Natural killer cell treated with Interleukin-12 subunit alpha and Interleukin-12 subunit beta and Interleukin-15 and Interleukin-18, amount 100 ng/mL, for 72 hours (primary cell): ENCODE measurements around the gene KRT71. TPM values are rescaled to one million over a fixed set of nuclear protein-coding genes. Genes with fewer than 3 reads are reported as not detected.
A peak's percentile ranks its signal among the peaks of the same experiment; 100 is the strongest.

Source experiments
- ATAC-seq, 2 donors: fragments of 150-1000 bp; cut with Tn5 transposase in 1 of 2; sonication (Bioruptor Pico), chemical (Tn5 transposase) in 1 of 2; 2 replicates each; pipeline ENCODE4 v1.10.0; 2021
- DNase-seq: peaks from one replicate; pipeline ENCODE4 v3.0.0; 2022; ENCODE audit warnings: low spot score
- H3K27ac Mint-ChIP-seq, 2 donors: 1 replicate in 1 of 2; 2 replicates in 1 of 2; pipeline ENCODE4 v1.8.0; 2022; ENCODE audit warnings: mixed read lengths in 2 of 2, mild to moderate bottlenecking in 1 of 2, moderate library complexity in 1 of 2
- H3K27me3 Mint-ChIP-seq, 2 donors: 1 replicate in 1 of 2; 2 replicates in 1 of 2; pipeline ENCODE4 v1.8.0; 2022; ENCODE audit warnings: mixed read lengths in 2 of 2
- H3K36me3 Mint-ChIP-seq: one replicate; pipeline ENCODE4 v1.8.0; 2022; ENCODE audit warnings: mixed read lengths
- H3K4me1 Mint-ChIP-seq, 2 donors: 1 replicate in 1 of 2; 2 replicates in 1 of 2; pipeline ENCODE4 v1.8.0; 2022; ENCODE audit warnings: low read depth in 2 of 2, mixed read lengths in 2 of 2, mild to moderate bottlenecking in 1 of 2
- H3K4me3 Mint-ChIP-seq: one replicate; pipeline ENCODE4 v1.8.0; 2022; ENCODE audit warnings: mixed read lengths
- H3K9me3 Mint-ChIP-seq: 2 replicates; pipeline ENCODE4 v1.8.0; 2022; ENCODE audit warnings: mixed read lengths
- total RNA-seq, 2 donors: library from RNA; stranded (reverse); gene quantifications; one replicate each; pipeline ENCODE4 v1.2.3, GENCODE V29; 2022

KRT71 gene
- total RNA-seq, 2 donors from 2014 or later, result not detected

DNA sequence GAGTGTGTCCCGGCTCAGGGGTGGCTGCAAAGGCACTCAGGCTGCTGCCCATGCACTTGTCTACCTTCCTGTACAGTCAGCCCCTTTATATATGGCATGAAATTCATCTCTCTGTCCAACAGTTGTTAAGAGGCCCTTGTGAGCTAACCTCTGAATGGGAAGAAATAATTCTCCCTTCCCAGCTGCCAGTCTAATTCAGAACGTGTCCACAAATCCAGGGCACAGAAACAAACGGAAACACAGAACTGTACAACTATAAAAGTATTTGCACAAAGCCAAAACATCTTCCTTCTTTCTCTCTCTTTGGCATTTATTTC is 33.6 kb downstream of the KRT71 start:
- peaks cover 0 to 4% of the 10 kb centered on the region in 2 donors for H3K4me1 Mint-ChIP-seq
- H3K27me3 Mint-ChIP-seq, result peaks cover 0 to 2% of the 10 kb centered on the region in 2 donors
- no peaks in the 10 kb centered on the region for H3K9me3 Mint-ChIP-seq
- H3K36me3 Mint-ChIP-seq, result no peaks in the 10 kb centered on the region
- ATAC-seq (no peak), DNase-seq (no peak)
- no peak overlapping the region for H3K4me3 Mint-ChIP-seq
- no peak overlapping the region for H3K27ac Mint-ChIP-seq

DNA sequence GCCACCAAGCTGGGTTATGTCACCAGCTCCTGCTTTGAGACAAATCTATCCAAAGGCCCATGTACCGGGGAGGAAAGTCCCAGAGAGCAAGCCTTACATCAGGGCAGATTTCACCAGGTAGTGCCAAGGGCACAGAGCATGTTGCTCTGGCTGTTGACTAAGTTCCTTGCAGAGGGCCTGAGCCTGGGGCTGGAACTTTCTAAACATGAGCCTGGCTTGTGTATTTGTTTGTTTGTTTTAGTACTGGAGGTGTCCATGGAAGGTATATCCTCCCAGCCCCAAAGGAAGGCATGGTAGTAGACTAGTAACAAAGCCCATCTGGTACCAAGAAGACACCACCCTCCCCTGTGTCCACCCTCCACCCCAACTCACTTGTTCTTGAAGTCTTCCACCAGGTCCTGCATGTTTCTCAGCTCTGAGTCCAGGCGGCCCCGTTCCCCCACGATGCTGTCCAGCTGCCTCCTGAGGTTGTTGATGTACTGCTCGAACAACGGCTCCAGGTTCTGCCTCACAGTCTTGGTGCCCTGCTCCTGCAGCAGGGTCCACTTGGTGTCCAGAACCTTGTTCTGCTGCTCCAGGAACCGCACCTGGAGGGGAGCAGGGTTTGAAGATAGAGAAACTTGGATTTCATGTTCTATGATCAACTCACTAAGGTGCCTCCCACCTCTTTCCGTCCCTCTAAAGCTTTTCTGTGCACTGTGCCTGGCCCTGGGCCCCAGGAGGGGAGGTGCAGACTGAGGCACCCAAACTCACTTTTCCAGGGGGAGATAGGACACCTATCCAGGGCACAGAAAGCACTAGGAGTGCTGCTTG is 34.2 kb downstream of the KRT71 start:
- Mint-ChIP-seq H3K36me3 (no peaks in the 10 kb centered on the region), H3K27ac (no peak overlapping the region), H3K27me3 (peaks cover 0 to 2% of the 10 kb centered on the region in 2 donors), H3K9me3 (no peaks in the 10 kb centered on the region), H3K4me3 (no peak overlapping the region), H3K4me1 (peaks cover 0 to 4% of the 10 kb centered on the region in 2 donors)
- DNase-seq (peak; percentile 16), ATAC-seq (no peak)

- ATAC-seq (no peak), DNase-seq (peak; percentile 25)
- Mint-ChIP-seq H3K27ac (no peak overlapping the region), H3K4me1 (peaks cover 0 to 4% of the 10 kb centered on the region in 2 donors), H3K36me3 (no peaks in the 10 kb centered on the region), H3K4me3 (no peak overlapping the region), H3K9me3 (no peaks in the 10 kb centered on the region), H3K27me3 (peaks cover 0 to 2% of the 10 kb centered on the region in 2 donors)
Observed at GRCh38 chr12:52517888-52518287, 35.1 kb downstream of the KRT71 start.

DNA sequence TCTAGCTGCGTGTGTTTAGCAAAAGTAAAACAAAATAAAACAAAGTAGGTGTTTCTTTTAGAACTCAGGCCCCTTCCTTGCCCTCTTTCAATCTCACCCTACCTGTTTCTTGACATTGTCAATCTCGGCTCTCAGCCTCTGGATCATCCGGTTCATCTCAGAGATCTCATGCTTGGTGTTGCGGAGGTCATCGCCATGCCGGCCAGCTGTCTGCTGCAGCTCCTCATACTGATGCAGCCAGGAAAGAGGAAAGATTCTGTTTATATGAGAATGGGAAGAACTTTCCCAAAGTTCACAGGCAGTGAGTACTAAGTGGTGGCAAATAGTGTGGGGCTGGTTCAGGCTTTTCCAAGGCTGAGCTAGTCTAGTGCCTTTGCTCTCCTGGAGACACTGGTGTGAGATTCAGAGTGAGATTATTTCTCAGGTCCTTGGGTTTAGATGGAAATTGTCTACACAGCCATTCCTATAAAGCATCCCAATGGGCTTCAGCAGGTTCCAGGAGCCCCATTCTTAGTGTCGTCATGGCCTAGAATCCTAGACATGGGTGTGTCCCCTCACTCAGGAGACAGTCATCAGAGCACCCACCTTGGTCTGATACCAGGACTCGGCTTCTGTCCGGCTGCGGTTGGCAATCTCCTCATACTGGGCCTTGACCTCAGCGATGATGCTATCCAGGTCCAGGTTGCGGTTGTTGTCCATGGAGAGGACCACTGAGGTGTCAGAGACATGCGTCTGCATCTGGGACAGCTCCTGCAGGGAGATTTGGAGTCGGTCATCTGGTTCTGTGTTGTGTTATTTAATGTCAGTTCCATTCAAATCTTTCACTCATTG is 35.7 kb downstream of the KRT71 start:
- H3K4me1 Mint-ChIP-seq, result peaks cover 0 to 4% of the 10 kb centered on the region in 2 donors
- ATAC-seq (no peak), DNase-seq (peak; percentile 50)
- peaks cover 2 to 4% of the 10 kb centered on the region in 2 donors for H3K27me3 Mint-ChIP-seq
- H3K27ac Mint-ChIP-seq, result no peak overlapping the region
- no peak overlapping the region for H3K4me3 Mint-ChIP-seq
- H3K9me3 Mint-ChIP-seq, result no peaks in the 10 kb centered on the region
- no peaks in the 10 kb centered on the region for H3K36me3 Mint-ChIP-seq

DNA sequence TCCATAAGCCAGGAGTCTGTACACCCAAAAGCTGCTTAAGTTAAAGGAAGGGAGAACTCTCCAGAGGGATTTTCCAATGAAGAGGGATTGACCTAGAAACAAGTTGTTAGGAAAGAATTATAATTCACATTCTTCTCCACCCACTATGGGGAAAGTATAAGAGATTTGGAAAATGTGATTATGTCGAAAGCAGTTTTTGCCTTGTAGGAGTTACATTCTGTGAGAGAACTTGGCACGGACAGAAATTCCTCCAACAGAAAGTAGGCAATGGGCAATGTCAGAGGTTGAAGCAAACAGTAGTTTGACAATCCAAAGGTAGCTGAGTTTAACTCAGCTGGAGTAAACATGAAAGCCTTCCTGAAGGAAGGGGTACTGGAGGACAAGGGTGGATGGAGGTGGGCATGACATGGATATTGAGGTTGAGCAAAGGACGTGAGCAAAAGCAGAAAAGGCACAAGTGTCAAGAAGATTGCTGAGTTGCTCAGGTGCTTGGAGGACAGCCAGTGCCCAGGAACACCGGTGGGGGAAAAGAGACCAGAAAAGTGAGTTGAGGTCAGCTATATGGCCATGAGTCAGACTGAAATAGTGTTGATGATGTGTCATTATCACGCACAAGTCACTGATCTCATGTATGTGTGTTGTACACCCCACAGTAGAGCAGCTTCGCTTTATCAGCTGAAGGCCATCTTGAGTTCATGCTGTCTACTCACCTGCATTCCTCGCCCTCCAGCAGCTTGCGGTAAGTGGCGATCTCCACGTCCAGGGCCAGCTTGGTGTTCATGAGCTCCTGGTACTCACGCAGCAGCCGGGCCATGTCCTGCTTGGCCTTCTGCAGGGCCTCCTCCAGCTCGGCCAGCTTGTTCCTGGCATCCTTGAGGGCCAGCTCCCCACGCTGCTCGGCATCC is 36.8 kb downstream of the KRT71 start:
- no peaks in the 10 kb centered on the region for H3K9me3 Mint-ChIP-seq
- H3K4me1 Mint-ChIP-seq, result peaks cover 0 to 4% of the 10 kb centered on the region in 2 donors
- H3K27me3 Mint-ChIP-seq, result peaks cover 0 to 4% of the 10 kb centered on the region in 2 donors
- H3K27ac Mint-ChIP-seq, result no peak overlapping the region
- DNase-seq (peak; percentile 31), ATAC-seq (no peak)
- H3K36me3 Mint-ChIP-seq, result peaks cover 4% of the 10 kb centered on the region
- no peak overlapping the region for H3K4me3 Mint-ChIP-seq

DNA sequence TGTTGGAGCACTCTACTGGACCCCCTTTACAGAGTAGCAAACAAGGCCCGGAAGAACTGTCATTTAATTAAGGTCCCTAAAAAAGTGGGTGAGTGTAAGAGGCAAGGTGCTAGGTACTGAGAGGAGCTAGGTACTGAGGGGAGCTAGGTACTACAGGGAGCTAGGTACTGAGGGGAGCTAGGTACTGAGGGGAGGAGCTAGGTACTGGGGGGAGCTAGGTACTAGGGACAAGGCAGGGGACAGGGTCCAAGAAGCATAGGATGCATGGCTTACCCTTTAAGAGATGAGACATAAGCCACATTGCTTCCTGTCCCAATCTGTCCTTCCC is 37.7 kb downstream of the KRT71 start:
- Mint-ChIP-seq H3K9me3 (no peaks in the 10 kb centered on the region), H3K27me3 (peaks cover 0 to 4% of the 10 kb centered on the region in 2 donors), H3K4me3 (no peak overlapping the region), H3K27ac (no peak overlapping the region), H3K36me3 (peaks cover 5% of the 10 kb centered on the region), H3K4me1 (peaks cover 0 to 4% of the 10 kb centered on the region in 2 donors)
- DNase-seq (no peak), ATAC-seq (no peak)

DNA sequence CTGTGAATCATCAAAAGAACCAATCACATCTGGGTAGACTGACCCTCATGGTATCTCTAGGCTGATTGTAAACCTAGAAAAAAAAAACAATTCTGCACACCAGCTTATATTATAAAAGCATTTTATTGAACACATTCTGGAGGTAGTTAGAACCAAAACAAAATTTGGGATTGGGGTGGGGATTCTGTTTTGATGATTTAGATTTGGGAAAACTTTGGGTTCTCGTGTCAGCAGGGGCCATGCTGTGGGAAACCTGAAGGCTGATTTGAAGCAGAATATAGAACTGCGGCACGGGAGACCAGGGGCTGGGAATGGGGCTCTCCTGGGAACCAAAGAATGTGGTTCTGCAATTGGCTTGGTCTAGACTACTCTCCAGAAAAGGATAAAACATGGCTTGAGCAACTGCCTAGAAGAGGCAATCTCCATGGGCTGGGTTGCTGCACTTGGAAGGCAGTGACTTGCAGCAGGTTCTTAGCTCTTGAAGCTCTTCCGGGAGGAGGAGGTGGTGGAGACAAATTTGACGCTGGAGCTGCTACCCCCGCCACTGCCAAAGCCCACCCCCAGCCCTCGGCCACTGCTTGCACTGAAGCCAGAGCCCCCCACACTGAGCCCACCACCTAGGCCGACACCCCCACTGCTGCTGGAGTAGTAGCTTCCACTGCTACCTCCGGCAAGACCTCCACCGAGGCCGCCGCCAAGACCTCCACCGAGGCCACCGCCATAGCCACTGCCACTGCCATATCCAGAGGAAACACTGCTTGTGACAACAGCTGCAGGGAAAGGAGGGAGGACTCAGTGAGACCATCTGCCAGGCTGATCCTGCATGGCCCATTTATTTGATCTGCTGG is 38.2 kb downstream of the KRT71 start:
- ATAC-seq, result no peak
- DNase-seq, result peak; percentile 31
- H3K27me3 Mint-ChIP-seq, result peaks cover 2 to 4% of the 10 kb centered on the region in 2 donors
- no peaks in the 10 kb centered on the region for H3K9me3 Mint-ChIP-seq
- H3K27ac Mint-ChIP-seq, result no peak overlapping the region
- H3K36me3 Mint-ChIP-seq, result peaks cover 5% of the 10 kb centered on the region
- no peak overlapping the region for H3K4me3 Mint-ChIP-seq
- H3K4me1 Mint-ChIP-seq, result peaks cover 0 to 4% of the 10 kb centered on the region in 2 donors

GRCh38 chr12:52513736-52514135 is 39.2 kb downstream of the KRT71 start:
- DNase-seq, result no peak

GRCh38 chr12:52508211-52508610 is 44.7 kb downstream of the KRT71 start:
- Mint-ChIP-seq H3K4me1 (peaks cover 13 to 14% of the 10 kb centered on the region in 2 donors), H3K9me3 (no peaks in the 10 kb centered on the region), H3K4me3 (no peak overlapping the region), H3K36me3 (peaks cover 5% of the 10 kb centered on the region), H3K27me3 (peaks cover 4 to 18% of the 10 kb centered on the region in 2 donors), H3K27ac (no peak overlapping the region)
- DNase-seq (no peak), ATAC-seq (no peak)

More at GRCh38 chr12:52513736-52514135, 39.2 kb downstream of the KRT71 start:
- H3K4me3 Mint-ChIP-seq, result no peak overlapping the region
- H3K27ac Mint-ChIP-seq, result no peak overlapping the region
- no peaks in the 10 kb centered on the region for H3K9me3 Mint-ChIP-seq
- H3K27me3 Mint-ChIP-seq, result peaks cover 2 to 4% of the 10 kb centered on the region in 2 donors
- peaks cover 5% of the 10 kb centered on the region for H3K36me3 Mint-ChIP-seq
- H3K4me1 Mint-ChIP-seq, result peaks cover 0 to 4% of the 10 kb centered on the region in 2 donors
- no peak for ATAC-seq

DNA sequence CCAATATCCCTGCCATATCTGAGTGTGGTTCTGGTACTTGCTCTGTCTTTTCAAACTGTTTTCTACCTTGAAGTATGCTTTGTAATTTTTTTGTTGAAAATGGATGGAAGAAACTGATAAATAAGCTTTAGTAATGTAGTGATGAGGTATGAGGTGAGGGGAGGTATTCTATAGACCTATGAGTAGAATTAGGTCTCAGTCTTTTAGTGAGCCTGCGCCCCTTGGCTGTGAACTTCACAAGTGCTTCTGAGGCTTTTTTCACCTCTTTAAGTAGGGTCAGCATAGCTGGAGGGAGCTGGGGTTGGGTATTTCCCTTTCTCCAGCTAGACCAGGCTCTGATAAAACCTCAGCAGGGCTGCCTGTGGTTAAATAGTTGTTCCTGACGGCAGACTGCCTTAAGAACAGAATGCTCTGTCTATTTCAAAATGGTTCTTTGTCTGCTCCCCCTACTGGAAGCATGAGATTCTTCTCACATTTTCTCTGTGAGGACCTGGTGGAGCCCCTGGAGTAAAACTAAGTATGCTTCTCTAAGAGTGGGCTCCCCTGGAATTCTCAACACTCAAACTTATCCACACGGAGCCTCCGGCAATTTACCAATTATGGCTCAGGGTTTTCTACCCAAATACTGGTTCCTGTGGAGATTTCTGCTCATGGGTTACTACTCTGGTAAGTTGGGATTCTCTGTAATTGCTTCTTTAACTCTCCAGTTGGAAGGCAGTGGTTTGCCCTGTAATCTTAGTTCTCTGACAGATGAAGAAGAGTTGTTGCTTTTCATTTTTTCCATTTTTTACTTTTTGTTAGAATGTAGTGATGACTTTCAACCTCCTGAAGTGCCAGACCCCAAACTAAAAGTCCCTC is 45.9 kb downstream of the KRT71 start:
- Mint-ChIP-seq H3K36me3 (peaks cover 5% of the 10 kb centered on the region), H3K9me3 (no peaks in the 10 kb centered on the region), H3K4me1 (peaks cover 13 to 14% of the 10 kb centered on the region in 2 donors), H3K27me3 (peaks cover 7 to 15% of the 10 kb centered on the region in 2 donors), H3K4me3 (no peak overlapping the region), H3K27ac (no peak overlapping the region)
- ATAC-seq (peak in 1 of 2 donors; percentile 67), DNase-seq (no peak)

GRCh38 chr12:52502877-52503276 is 50.1 kb downstream of the KRT71 start:
- Mint-ChIP-seq H3K4me1 (peaks cover 10% of the 10 kb centered on the region in 2 donors), H3K9me3 (no peaks in the 10 kb centered on the region), H3K4me3 (no peak overlapping the region), H3K27ac (no peak overlapping the region), H3K27me3 (peaks cover 9 to 16% of the 10 kb centered on the region in 2 donors), H3K36me3 (no peaks in the 10 kb centered on the region)
- no peak for ATAC-seq
- no peak for DNase-seq

DNA sequence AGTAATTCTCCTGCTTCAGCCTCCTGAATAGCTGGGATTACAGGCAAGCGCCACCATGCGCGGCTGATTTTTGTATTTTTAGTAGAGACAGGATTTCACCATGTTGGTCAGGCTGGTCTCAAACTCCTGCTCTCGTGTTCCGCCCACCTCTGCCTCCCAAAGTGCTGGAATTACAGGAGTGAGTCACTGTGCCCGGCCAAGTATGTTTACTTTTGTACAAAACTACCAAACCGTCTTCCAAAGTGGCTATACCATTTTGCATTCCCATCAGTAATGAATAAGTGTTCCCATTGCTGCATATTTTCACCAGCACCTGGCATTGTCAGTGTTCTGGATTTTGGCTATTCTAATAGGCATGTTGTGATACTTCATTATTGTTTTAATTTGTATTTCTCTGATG is 51.5 kb downstream of the KRT71 start:
- ATAC-seq (no peak), DNase-seq (no peak)
- no peak overlapping the region for H3K4me3 Mint-ChIP-seq
- no peak overlapping the region for H3K27ac Mint-ChIP-seq
- peaks cover 8 to 17% of the 10 kb centered on the region in 2 donors for H3K27me3 Mint-ChIP-seq
- no peaks in the 10 kb centered on the region for H3K4me1 Mint-ChIP-seq
- H3K9me3 Mint-ChIP-seq, result no peaks in the 10 kb centered on the region
- no peaks in the 10 kb centered on the region for H3K36me3 Mint-ChIP-seq
